H1 (cell line): ENCODE data around the gene SLC28A1. TPM values are rescaled to one million over a fixed set of nuclear protein-coding genes. Genes with fewer than 3 reads are reported as not detected.

Source experiments
- CTCF ChIA-PET: fragments of 300-600 bp; sonication (Branson Sonifier 250); formaldehyde crosslinking; loops from one replicate; lab custom pipeline; 2021; ENCODE audit not compliant: partially characterized antibody; lab: Charles Lee
- POLR2A ChIA-PET: fragments of 300-600 bp; sonication (Branson Sonifier 250); formaldehyde crosslinking; loops from one replicate; lab custom pipeline; 2021; ENCODE audit warnings: inconsistent platforms; ENCODE audit not compliant: partially characterized antibody; lab: Charles Lee
- DNase-seq, 2 experiments: peaks; one replicate each; pipeline versions ENCODE4 v3.0.0 to v3.0.0-alpha.2; 2010 to 2022; ENCODE audit warnings: low spot score in 2 of 2, low read depth in 1 of 2, mixed read lengths in 1 of 2
- FAIRE-seq: peaks from 2 replicates; lab custom pipeline; 2011; peaks lifted over from hg19 to GRCh38; lab: Jason Lieb, UNC
- H2AFZ ChIP-seq: 2 replicates; pipeline ENCODE4 v1.8.1; 2012; ENCODE audit warnings: low read length, inconsistent platforms
- H2AK5ac ChIP-seq: 2 replicates; pipeline ENCODE4 v1.6.1; 2013; ENCODE audit warnings: low read depth, low read length
- H2BK120ac ChIP-seq: replicated peaks from 2 replicates; pipeline ENCODE3; 2013; ENCODE audit warnings: low read depth, low read length, inconsistent platforms
- H2BK12ac ChIP-seq: 2 replicates; pipeline ENCODE4 v1.6.1; 2013; ENCODE audit warnings: low read depth, low read length
- H2BK15ac ChIP-seq: 2 replicates; pipeline ENCODE4 v1.6.1; 2013; ENCODE audit warnings: low read length
- H2BK20ac ChIP-seq: 2 replicates; pipeline ENCODE4 v1.6.1; 2013; ENCODE audit warnings: low read length
- H2BK5ac ChIP-seq: 2 replicates; pipeline ENCODE4 v1.6.1; 2013; ENCODE audit warnings: low read depth, low read length
- H3K14ac ChIP-seq: 2 replicates; pipeline ENCODE4 v1.6.1; 2013; ENCODE audit warnings: inconsistent platforms; ENCODE audit not compliant: insufficient read length
- H3K18ac ChIP-seq: 2 replicates; pipeline ENCODE4 v1.6.1; 2013; ENCODE audit warnings: low read length; ENCODE audit errors: extremely low read depth
- H3K23ac ChIP-seq: 2 replicates; pipeline ENCODE4 v1.6.1; 2013; ENCODE audit warnings: inconsistent platforms; ENCODE audit not compliant: insufficient read length
- H3K23me2 ChIP-seq: 2 replicates; pipeline ENCODE4 v1.6.1; 2013; ENCODE audit warnings: low read depth, low read length
- H3K27ac ChIP-seq: 2 replicates; pipeline ENCODE4 v1.6.1; 2011; ENCODE audit warnings: low read depth, low read length, inconsistent platforms
- H3K27me3 ChIP-seq, 4 experiments: replicated peaks in 1 of 4; 1 replicate in 1 of 4; 2 replicates in 3 of 4; pipeline versions ENCODE4 v1.6.1 to v1.8.1; 2011 to 2013; ENCODE audit warnings: low read length in 3 of 4, mild to moderate bottlenecking in 3 of 4, inconsistent platforms in 2 of 4, mixed read lengths in 2 of 4, moderate library complexity in 1 of 4; ENCODE audit not compliant: control insufficient read depth in 3 of 4, insufficient read depth in 3 of 4; ENCODE audit errors: extremely low read depth in 1 of 4
- H3K36me3 ChIP-seq, 4 experiments: 2 replicates each; pipeline versions ENCODE4 v1.6.1 to v1.8.1; 2011 to 2013; ENCODE audit warnings: mild to moderate bottlenecking in 4 of 4, low read length in 3 of 4, moderate library complexity in 2 of 4, control low read depth in 1 of 4, inconsistent platforms in 1 of 4; ENCODE audit not compliant: insufficient read depth in 4 of 4, control insufficient read depth in 2 of 4
- H3K4ac ChIP-seq: replicated peaks from 2 replicates; pipeline ENCODE3; 2013; ENCODE audit warnings: low read length, low read depth, mixed read lengths, inconsistent platforms; ENCODE audit not compliant: insufficient read length
- H3K4me1 ChIP-seq, 4 experiments: replicated peaks in 1 of 4; 1 replicate in 1 of 4; 2 replicates in 3 of 4; pipeline versions ENCODE4 v1.6.1 to v1.8.1; 2011 to 2013; ENCODE audit warnings: low read length in 3 of 4, inconsistent platforms in 2 of 4, mixed read lengths in 1 of 4; ENCODE audit not compliant: insufficient read depth in 4 of 4, control insufficient read depth in 3 of 4
- H3K4me2 ChIP-seq, 2 experiments: 2 replicates each; pipeline versions ENCODE4 v1.6.1 to v1.8.1; 2011 to 2013; ENCODE audit warnings: low read depth in 2 of 2, low read length in 2 of 2, control low read depth in 1 of 2, inconsistent platforms in 1 of 2, mild to moderate bottlenecking in 1 of 2; ENCODE audit not compliant: insufficient read depth in 1 of 2
- H3K4me3 ChIP-seq, 4 experiments: fragments of 200-600, 300-600 bp in 1 of 4; sonication (generic), shearing (Covaris generic), sonication (Bioruptor Twin) in 1 of 4; 2 replicates each; pipeline versions ENCODE4 v1.5.1 to v1.8.1; 2011 to 2016; ENCODE audit warnings: low read length in 4 of 4, low read depth in 3 of 4, control low read depth in 2 of 4, inconsistent platforms in 2 of 4, mild to moderate bottlenecking in 2 of 4, mixed read lengths in 1 of 4, moderate library complexity in 1 of 4; ENCODE audit not compliant: insufficient read depth in 2 of 4; ENCODE audit errors: extremely low read depth in 1 of 4
- H3K56ac ChIP-seq: replicated peaks from 2 replicates; pipeline ENCODE3; 2013; ENCODE audit warnings: low read depth, mild to moderate bottlenecking, mixed read lengths, low read length, inconsistent platforms; ENCODE audit not compliant: insufficient read length
- H3K79me1 ChIP-seq: 2 replicates; pipeline ENCODE4 v1.6.1; 2013; ENCODE audit warnings: low read depth, low read length, control low read depth
- H3K79me2 ChIP-seq, 2 experiments: 2 replicates each; pipeline versions ENCODE4 v1.6.1 to v1.8.1; 2012 to 2013; ENCODE audit warnings: low read length in 2 of 2, mild to moderate bottlenecking in 2 of 2, inconsistent platforms in 1 of 2; ENCODE audit not compliant: insufficient read depth in 2 of 2, control insufficient read depth in 1 of 2
- H3K9ac ChIP-seq, 4 experiments: replicated peaks in 1 of 4; 1 replicate in 1 of 4; 2 replicates in 3 of 4; pipeline versions ENCODE4 v1.6.1 to v1.8.1; 2011 to 2013; ENCODE audit warnings: low read depth in 3 of 4, low read length in 3 of 4, control low read depth in 2 of 4, mild to moderate bottlenecking in 2 of 4, moderate library complexity in 2 of 4, inconsistent platforms in 1 of 4; ENCODE audit errors: extremely low read depth in 1 of 4
- H3K9me3 ChIP-seq, 2 experiments: 2 replicates each; pipeline versions ENCODE4 v1.6.1 to v1.8.1; 2012 to 2013; ENCODE audit warnings: mild to moderate bottlenecking in 2 of 2, moderate library complexity in 2 of 2, control low read depth in 1 of 2, inconsistent platforms in 1 of 2, low read depth in 1 of 2, low read length in 1 of 2, mixed read lengths in 1 of 2; ENCODE audit not compliant: insufficient read depth in 2 of 2
- H4K20me1 ChIP-seq, 2 experiments: replicated peaks in 1 of 2; 2 replicates each; pipeline versions ENCODE3 to v1.8.1; 2011 to 2013; ENCODE audit warnings: inconsistent platforms in 2 of 2, low read length in 2 of 2, mild to moderate bottlenecking in 1 of 2; ENCODE audit not compliant: insufficient read depth in 2 of 2, control insufficient read depth in 1 of 2
- H4K5ac ChIP-seq: 2 replicates; pipeline ENCODE4 v1.6.1; 2013; ENCODE audit warnings: low read length, low read depth, mixed read lengths, inconsistent platforms; ENCODE audit not compliant: insufficient read length
- H4K8ac ChIP-seq: 2 replicates; pipeline ENCODE4 v1.8.0; 2013; ENCODE audit warnings: mild to moderate bottlenecking, moderate library complexity, low read length, inconsistent platforms; ENCODE audit not compliant: insufficient read depth; ENCODE audit errors: extremely low read depth
- H4K91ac ChIP-seq: replicated peaks from 2 replicates; pipeline ENCODE3; 2013; ENCODE audit warnings: low read length, mixed read lengths, inconsistent platforms; ENCODE audit not compliant: insufficient read length
- CHD2 ChIP-seq: IDR thresholded peaks from 2 replicates; pipeline ENCODE4 v1.6.1; 2012; ENCODE audit warnings: low read length, improper control_type of control experiment
- EP300 ChIP-seq, 2 experiments: IDR thresholded peaks; 1 replicate in 1 of 2; 2 replicates in 1 of 2; pipeline ENCODE4 v1.6.1; 2011 to 2012; ENCODE audit warnings: low read depth in 2 of 2, low read length in 2 of 2, mild to moderate bottlenecking in 2 of 2, borderline replicate concordance in 1 of 2, inconsistent platforms in 1 of 2, moderate library complexity in 1 of 2
- HDAC6 ChIP-seq: IDR thresholded peaks from one replicate; pipeline ENCODE4 v1.7.1; 2012; ENCODE audit warnings: low read depth, mild to moderate bottlenecking, inconsistent platforms, low read length, moderate library complexity
- MAFK ChIP-seq: IDR thresholded peaks from 2 replicates; pipeline ENCODE4 v1.6.1; 2012; ENCODE audit warnings: low read depth, mild to moderate bottlenecking, improper control_type of control experiment, low read length
- RAD21 ChIP-seq, 2 experiments: IDR thresholded peaks in 1 of 2; conservative IDR thresholded peaks in 1 of 2; 2 replicates each; pipeline ENCODE4 v1.6.1; 2011; ENCODE audit warnings: low read depth in 2 of 2, low read length in 2 of 2, improper control_type of control experiment in 1 of 2, inconsistent platforms in 1 of 2, mild to moderate bottlenecking in 1 of 2, moderate library complexity in 1 of 2
- SIX5 ChIP-seq: IDR thresholded peaks from 2 replicates; pipeline ENCODE4 v1.6.1; 2011; ENCODE audit warnings: mild to moderate bottlenecking, low read depth, low read length
- YY1 ChIP-seq: IDR thresholded peaks from 2 replicates; pipeline ENCODE4 v1.6.1; 2011; ENCODE audit warnings: low read depth, mild to moderate bottlenecking, low read length
- WGBS, 2 experiments: shearing (Covaris generic) in 1 of 2; methylation state at CpG; one replicate each; pipeline versions ENCODE4 v1.1.6 to v1.1.7; 2013 to 2015; ENCODE audit warnings: low lambda C conversion rate in 2 of 2, mixed read lengths in 2 of 2, inconsistent platforms in 1 of 2, low coverage in 1 of 2, missing lambda C conversion rate in 1 of 2; ENCODE audit not compliant: insufficient replicate concordance in 2 of 2, insufficient coverage in 1 of 2, insufficient read length in 1 of 2; ENCODE audit errors: extremely low coverage in 1 of 2, missing lambda C conversion rate in 1 of 2; 5-methylcytosine and 5-hydroxymethylcytosine counted together
- polyA plus RNA-seq, 7 experiments: library from polyadenylated mRNA; depleted of rRNA in 3 of 7; stranded (reverse) in 5 of 7; unstranded in 2 of 7; fragments of >200 nt in 5 of 7; fragments of 200-250 nt in 2 of 7; gene quantifications; 1 replicate in 5 of 7; 2 replicates in 1 of 7; 4 replicates in 1 of 7; pipeline versions ENCODE4 v1.2.1 to v1.2.3, GENCODE V29; 2011 to 2013; ENCODE audit warnings: missing spikeins in 2 of 7, mixed read lengths in 2 of 7
- total RNA-seq: library from RNA; stranded (reverse); fragmentation: NEBNext Ultra II Directional; extraction: Animal tissue kit (Norgen Biotek cat#: 25700); gene quantifications from 2 replicates; pipeline ENCODE4 v1.2.1, GENCODE V29; 2021
- TF ChIP-seq, protein P1 (sequence below), 3 experiments: IDR thresholded peaks; 1 replicate in 2 of 3; 2 replicates in 1 of 3; pipeline versions ENCODE4 v1.5.1 to v1.6.1; 2011; ENCODE audit warnings: low read length in 3 of 3, mild to moderate bottlenecking in 3 of 3, inconsistent platforms in 2 of 3, low read depth in 1 of 3, moderate library complexity in 1 of 3; ENCODE audit not compliant: insufficient read depth in 1 of 3; ENCODE audit errors: control extremely low read depth in 1 of 3

The SLC28A1 gene
- total and polyA plus RNA-seq, 2 of the 8 experiments (the other 6 are each of a cell fraction or from before 2014, with no cell fraction given): 0.09 TPM; not detected in 1

DNA sequence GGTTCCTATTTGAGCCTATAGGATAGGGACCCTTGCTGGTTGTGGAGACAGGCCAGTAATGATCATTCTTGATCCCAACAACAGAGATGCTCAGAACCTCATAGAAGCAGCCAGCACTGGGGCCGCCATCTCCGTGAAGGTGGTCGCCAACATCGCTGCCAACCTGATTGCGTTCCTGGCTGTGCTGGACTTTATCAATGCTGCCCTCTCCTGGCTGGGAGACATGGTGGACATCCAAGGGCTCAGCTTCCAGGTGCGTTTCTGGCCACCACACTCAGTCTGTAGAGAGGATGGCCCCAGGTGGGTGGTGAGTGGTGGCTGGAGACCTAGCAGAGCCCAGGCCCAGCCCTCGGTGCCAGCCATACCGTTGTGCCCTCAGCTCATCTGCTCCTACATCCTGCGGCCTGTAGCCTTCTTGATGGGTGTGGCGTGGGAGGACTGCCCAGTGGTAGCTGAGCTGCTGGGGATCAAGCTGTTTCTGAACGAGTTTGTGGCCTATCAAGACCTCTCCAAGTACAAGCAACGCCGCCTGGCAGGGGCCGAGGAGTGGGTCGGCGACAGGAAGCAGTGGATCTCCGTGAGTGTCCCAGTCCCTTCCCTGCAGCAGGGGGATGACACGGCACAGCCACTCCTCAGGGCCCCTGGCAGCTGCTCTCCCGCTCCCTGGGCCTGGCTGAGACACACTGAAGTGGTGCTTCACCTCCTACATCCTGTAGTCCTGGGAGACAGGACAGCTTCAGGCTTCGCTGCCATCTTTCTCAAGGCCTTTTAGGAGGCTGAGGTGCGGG lies 50.7 kb downstream of the SLC28A1 start:
- Histone ChIP-seq H3K27ac (no peak overlapping the region), H4K20me1 (no peaks in the 10 kb centered on the region), H3K23me2 (no peaks in the 10 kb centered on the region), H3K79me1 (no peaks in the 10 kb centered on the region), H2AK5ac (no peak overlapping the region), H2BK15ac (no peak overlapping the region), H3K36me3 (no peaks in the 10 kb centered on the region), H3K4me2 (no peak overlapping the region), H3K79me2 (no peaks in the 10 kb centered on the region), H3K4ac (no peak overlapping the region), H2BK120ac (no peak overlapping the region), H2BK20ac (no peak overlapping the region), H2AFZ (peak overlapping the region; percentile 74; the same call in 1 of the 2 replicates), H3K23ac (no peak overlapping the region), H3K56ac (no peak overlapping the region), H3K9me3 (no peaks in the 10 kb centered on the region), H3K14ac (no peak overlapping the region), H2BK5ac (no peak overlapping the region), H4K5ac (no peak overlapping the region), H4K91ac (no peak overlapping the region), H3K9ac (no peak overlapping the region), H4K8ac (no peak overlapping the region), H2BK12ac (no peak overlapping the region; the same call in 1 of the 2 replicates), H3K27me3 (no peaks in the 10 kb centered on the region), H3K4me1 (no peaks in the 10 kb centered on the region), H3K18ac (no peak overlapping the region), H3K4me3 (no peak overlapping the region)
- CTCF ChIA-PET: interaction anchor here (0.8 to 3.0 kb wide), 20 partner anchors 10 to 348 kb away, joined by 3 to 10 read pairs (median 4); partner anchors contain the start of gene SEC11A
- POLR2A ChIA-PET: interaction anchor here (0.6 kb wide), 1 partner anchor 1091 kb away, joined by 3 read pairs; no protein-coding TSS in a partner anchor
- FAIRE-seq (no peak), DNase-seq (no peak)
- 80% methylated on average over 21 of the region's 21 CpGs; no CpG with 5 or more reads in 1 of the 2 experiments for WGBS, 2 experiments
- TF ChIP-seq CHD2 (no peak), MAFK (no peak), HDAC6 (no peak), YY1 (0 out of 2 replicates have a peak, but pooled peaks have one; percentile 41), SIX5 (no peak), EP300 (IDR thresholded peaks at IDR 0.05; ENCODE audit: borderline replicate concordance in 1 of 2, low read depth in 2 of 2, low read length in 2 of 2) (no peak), RAD21 (IDR thresholded peaks at IDR 0.05 in 1 of 2, conservative IDR thresholded peaks at IDR 0.05 in 1 of 2; ENCODE audit: low read depth in 2 of 2, low read length in 2 of 2) (peak; percentile 67 to 76)
- TF ChIP-seq, protein P1, sequence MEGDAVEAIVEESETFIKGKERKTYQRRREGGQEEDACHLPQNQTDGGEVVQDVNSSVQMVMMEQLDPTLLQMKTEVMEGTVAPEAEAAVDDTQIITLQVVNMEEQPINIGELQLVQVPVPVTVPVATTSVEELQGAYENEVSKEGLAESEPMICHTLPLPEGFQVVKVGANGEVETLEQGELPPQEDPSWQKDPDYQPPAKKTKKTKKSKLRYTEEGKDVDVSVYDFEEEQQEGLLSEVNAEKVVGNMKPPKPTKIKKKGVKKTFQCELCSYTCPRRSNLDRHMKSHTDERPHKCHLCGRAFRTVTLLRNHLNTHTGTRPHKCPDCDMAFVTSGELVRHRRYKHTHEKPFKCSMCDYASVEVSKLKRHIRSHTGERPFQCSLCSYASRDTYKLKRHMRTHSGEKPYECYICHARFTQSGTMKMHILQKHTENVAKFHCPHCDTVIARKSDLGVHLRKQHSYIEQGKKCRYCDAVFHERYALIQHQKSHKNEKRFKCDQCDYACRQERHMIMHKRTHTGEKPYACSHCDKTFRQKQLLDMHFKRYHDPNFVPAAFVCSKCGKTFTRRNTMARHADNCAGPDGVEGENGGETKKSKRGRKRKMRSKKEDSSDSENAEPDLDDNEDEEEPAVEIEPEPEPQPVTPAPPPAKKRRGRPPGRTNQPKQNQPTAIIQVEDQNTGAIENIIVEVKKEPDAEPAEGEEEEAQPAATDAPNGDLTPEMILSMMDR (IDR thresholded peaks at IDR 0.05; ENCODE audit: control extremely low read depth in 1 of 3, insufficient read depth in 1 of 3, low read depth in 1 of 3, low read length in 3 of 3): peak; percentile 63 to 75 (median 74)
